GM18526 (cell line): ENCODE results near the gene TMEM79.

Experiments used
- POLR2A ChIP-seq: IDR thresholded peaks from 3 replicates; pipeline ENCODE4 v1.6.1; 2011; ENCODE audit not compliant: insufficient read length; ENCODE audit errors: extremely low read depth

The TMEM79 gene

GRCh38 chr1:156336242-156336641, 52.1 kb downstream of the TMEM79 start:
- TF ChIP-seq POLR2A = no peak

DNA sequence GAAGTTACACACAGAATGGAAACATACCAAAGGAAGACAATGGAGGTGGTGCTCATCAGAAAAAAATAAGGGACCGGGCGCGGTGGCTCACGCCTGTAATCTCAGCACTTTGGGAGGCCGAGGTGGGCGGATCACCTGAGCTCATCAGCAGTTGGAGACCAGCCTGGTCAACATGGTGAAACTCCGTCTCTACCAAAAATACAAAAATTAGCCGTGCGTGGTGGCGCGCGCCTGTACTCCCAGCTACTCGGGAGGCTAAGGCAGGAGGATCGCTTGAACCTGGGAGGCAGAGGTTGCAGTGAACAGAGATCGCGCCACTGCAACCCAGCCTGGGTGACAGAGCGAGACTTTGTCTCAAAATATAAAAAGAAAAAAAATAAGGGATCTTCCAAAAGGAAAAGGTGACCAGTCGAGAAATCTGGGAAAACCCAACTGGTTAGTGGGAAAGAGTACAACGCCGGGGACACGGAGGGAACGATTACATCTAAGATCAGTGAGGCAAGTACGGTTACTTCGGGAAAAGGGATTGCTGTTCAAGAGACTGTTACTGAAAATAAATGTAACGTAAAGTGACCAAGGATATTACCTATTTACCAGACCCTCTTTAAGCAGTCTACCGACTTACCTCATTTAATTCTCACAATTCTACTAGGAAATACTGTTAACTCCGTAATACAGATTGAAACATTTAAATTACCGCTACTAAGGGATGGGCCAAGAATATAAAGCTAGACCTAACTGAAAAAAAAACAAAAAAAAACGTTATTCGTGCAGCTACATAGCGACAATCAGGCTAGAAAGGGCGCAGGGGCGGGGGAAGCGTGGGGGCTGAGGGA, 53.1 kb downstream of the TMEM79 start:
- TF ChIP-seq POLR2A = no peak

DNA sequence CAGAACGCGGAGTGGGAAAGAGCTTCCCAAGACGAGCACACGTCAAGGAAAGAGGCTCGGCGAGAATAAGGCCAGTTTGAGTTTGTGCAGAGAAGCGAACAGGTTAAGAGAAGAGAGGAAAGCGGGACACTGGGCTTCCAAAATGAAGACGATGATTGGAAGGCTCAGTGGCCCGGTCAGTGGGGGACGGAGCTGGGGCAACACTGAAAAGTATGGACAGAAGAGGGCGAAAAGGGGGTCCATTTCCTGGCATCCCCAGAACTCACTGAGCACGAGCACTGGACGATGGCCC, 53.7 kb downstream of the TMEM79 start:
- no peak for TF ChIP-seq POLR2A

GRCh38 chr1:156338180-156338976, 54.3 kb downstream of the TMEM79 start, which contains the start of the genes CCT3 and TSACC:
Gene CCT3 (minus strand): TSS chr1:156338292. CDS start chr1:156338184, 108 bp downstream.
Gene TSACC (plus strand): TSS chr1:156338526. CDS start chr1:156339758, 1,232 bp downstream.
- TF ChIP-seq POLR2A = peak; percentile 88
